Measurements from ENCODE around the gene TUFT1. TPM values are rescaled to one million over a fixed set of nuclear protein-coding genes. Genes with fewer than 3 reads are reported as not detected.
"Not testable (repeated sequence)": the region's sequence is repeated elsewhere in the genome, so short reads cannot be mapped to it uniquely, and the experiment has no call there.

TUFT1 gene
- total RNA-seq, 1 donor from 2014 or later = 3.1 TPM

DNA sequence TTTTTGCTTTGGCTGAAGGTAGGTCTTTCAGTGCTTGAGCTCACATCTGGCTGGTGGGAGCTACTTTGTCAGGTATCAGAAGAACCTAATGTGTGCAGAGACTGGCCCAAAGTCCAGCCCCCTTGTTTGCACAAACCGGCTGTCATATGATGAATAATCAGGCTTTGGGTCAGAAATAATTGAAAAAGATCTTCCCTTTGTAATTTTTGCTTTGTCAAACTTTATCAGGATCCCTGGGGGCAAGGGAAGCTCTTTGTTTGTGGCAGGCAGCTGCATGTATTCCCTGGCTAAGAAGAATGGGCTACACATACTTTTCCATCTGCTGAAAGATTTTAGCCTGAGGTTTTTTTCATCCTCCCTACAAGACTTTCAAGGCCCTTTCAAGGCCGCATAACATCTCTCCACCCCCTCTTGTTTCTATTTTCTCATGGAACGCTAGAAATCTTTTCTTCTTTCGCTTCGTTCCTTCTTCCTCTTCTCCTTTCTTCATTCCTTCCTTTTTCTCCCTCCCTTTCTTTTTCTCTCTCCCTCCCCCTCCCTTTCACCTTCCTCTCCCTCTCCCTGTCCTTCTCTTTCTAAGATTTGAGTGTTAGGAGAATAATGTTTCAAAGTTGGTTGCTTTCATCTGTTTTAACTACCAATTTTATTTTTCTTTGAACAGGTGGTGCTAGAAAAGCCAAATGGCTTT is 25.5 kb downstream of the TUFT1 start:
- intact Hi-C loops (cut with micrococcal nuclease) = no loop called here
- no peak for DNase-seq
- ATAC-seq = no peak

DNA sequence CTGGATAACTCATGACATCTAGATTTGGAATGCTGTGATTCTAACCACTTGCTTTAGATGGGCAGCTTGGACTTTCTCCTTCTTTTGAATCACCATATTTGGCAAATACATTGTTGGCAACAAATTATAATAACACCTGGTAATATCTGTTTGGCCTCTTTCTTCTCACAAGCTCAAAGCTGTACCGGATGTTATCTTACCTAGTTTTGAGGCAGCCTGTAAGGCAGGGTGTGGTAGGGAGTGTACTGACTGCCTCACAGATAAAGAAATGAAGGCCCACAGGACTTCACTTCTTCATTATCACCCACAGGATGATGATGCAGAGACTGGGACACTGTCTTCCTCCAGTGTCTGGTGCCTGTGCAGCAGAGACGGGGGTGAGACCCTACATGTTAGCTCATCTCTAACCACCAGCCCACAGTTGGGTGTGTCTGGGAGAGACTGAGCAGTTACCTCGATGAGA is 28.5 kb downstream of the TUFT1 start:
- intact Hi-C loops (cut with micrococcal nuclease) = no loop called here
- ATAC-seq (no peak), DNase-seq (no peak)

- no peak for DNase-seq
- ATAC-seq = no peak
- intact Hi-C loops (cut with micrococcal nuclease) = no loop called here
Measured at GRCh38 chr1:151570819-151571218, 30.7 kb downstream of the TUFT1 start.

- DNase-seq (no peak), ATAC-seq (peak; percentile 30)
Measured at GRCh38 chr1:151574575-151575529, 34.7 kb downstream of the TUFT1 start.

GRCh38 chr1:151577173-151577572 is 37.1 kb downstream of the TUFT1 start:
- DNase-seq = no peak
- intact Hi-C loops (cut with micrococcal nuclease) = no loop called here
- no peak for ATAC-seq

More at GRCh38 chr1:151574575-151575529, 34.7 kb downstream of the TUFT1 start:
- intact Hi-C loops (cut with micrococcal nuclease) = no loop called here

DNA sequence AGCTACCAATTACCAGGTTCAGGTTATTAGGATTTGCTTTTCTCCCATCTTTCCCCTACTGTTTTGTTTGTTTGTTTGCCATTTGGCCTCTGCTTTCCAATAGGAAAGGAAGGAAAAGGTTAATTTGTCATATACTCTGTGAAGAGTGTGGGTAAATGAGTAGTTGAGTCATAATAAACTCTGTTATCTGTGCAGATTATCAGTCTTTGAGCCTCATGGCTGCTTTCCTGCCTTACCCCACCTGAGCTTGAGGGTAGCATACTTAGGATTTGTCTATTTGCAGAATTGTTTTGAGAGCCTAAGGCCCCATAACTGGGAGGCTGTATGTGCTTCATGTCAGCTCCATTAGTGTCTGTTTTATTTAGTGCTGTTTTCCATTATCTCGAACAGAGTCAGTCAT is 38.8 kb downstream of the TUFT1 start:
- intact Hi-C loops (cut with micrococcal nuclease) = no loop called here
- DNase-seq (no peak), ATAC-seq (no peak)

DNA sequence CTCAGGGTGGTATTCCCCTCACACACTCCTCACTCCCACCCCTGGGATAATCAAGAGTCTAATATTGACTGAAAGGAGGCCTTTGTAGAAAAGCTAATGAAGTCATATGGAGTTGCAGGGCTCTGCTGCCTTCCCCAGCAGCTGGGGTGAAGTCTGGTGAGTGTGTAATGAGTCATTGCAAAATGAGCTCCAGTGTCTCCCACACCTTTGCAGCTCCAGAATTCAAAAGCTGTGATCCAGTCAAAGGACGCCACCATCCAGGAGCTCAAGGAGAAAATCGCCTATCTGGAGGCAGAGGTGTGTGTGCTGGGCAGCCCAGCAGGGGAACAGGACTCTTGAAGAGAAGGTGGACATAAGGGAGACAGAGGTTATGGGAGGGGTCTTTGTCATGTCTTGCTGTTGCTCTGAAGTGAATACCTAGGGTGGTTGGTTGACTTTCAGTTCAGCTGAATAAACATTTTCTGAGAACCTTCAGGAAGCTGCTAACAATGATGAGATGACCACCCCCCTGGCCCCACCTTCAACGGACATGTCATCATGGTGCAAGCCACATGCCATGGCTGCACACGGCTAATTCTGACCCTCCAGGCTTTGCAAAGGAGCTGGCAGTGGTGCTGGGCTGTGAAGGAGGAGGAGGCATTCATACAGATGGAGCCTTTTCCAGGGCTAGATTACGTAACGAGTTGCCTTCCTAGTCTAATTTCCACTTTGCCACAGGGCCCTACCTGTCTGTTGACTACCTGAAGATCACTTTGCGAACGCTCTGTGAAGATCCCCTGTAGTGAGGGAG is 39.5 kb downstream of the TUFT1 start:
- ATAC-seq = no peak
- intact Hi-C loops (cut with micrococcal nuclease) = no loop called here

DNA sequence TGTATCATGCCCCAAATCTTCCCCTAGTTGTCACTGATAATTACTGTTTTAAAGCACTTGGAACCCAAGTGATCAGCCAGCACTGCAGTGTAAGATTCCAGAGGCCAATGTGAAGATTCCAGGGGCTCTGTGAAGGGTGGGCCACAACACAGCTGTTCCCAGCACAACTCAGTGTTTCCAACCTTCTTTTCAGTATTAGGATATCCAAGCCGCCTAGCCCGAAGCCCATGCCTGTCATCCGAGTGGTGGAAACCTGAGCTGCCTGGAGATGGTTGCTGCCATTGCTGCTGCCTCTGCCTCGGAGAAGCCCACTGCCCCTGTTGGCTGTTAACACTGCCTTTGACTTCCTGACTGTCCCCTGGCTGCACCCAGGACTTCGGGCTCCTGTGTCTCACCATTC is 41.3 kb downstream of the TUFT1 start:
- intact Hi-C loops (cut with micrococcal nuclease) = no loop called here
- DNase-seq (no peak), ATAC-seq (no peak)

More for the DNA sequence above, 39.5 kb downstream of the TUFT1 start:
- no peak for DNase-seq

- intact Hi-C loops (cut with micrococcal nuclease) = no loop called here
- DNase-seq = no peak
- ATAC-seq = peak; percentile 18
Measured at GRCh38 chr1:151581921-151582320, 41.8 kb downstream of the TUFT1 start.

- intact Hi-C loops (cut with micrococcal nuclease) = no loop called here
- ATAC-seq (no peak), DNase-seq (no peak)
Measured at GRCh38 chr1:151583796-151584195, 43.7 kb downstream of the TUFT1 start.

GRCh38 chr1:151584278-151584677 is 44.2 kb downstream of the TUFT1 start:
- DNase-seq (no peak), ATAC-seq (no peak)
- intact Hi-C loops (cut with micrococcal nuclease) = no loop called here

- DNase-seq = no peak
- intact Hi-C loops (cut with micrococcal nuclease) = no loop called here
- ATAC-seq = no peak
Measured at GRCh38 chr1:151584780-151585179, 44.7 kb downstream of the TUFT1 start.

DNA sequence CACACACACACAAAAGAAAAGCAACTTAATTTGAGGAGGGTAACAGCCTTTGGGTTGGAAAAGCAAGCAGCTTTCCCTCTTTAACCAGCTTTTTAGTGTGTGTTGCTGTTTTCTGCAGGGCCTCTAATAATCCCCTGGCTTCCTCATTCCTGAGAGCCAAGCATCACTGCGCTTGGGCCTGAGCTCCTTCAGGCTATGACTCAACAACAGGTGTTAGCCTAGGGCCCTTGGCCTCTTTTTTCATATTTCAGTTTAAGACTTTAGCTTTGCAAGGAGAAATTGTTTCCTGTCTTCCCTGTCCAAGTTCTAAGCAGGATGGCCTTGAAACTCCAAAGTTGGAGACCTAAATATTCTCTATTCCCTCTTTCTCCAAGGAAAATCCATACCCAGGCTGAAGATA is 45.5 kb downstream of the TUFT1 start:
- DNase-seq (no peak), ATAC-seq (peak; percentile 63)
- intact Hi-C loops (cut with micrococcal nuclease) = no loop called here

GRCh38 chr1:151590961-151591360 is 50.9 kb downstream of the TUFT1 start:
- ATAC-seq (no peak), DNase-seq (no peak)
- intact Hi-C loops (cut with micrococcal nuclease) = loop anchor here (10.0 kb wide), 2 partner anchors 144 to 244 kb away; partner anchors contain the start of genes C2CD4D and RORC

GRCh38 chr1:151593730-151594129 is 53.6 kb downstream of the TUFT1 start:
- DNase-seq = no peak
- intact Hi-C loops (cut with micrococcal nuclease) = loop anchor here (10.0 kb wide), 2 partner anchors 141 to 241 kb away; partner anchors contain the start of genes C2CD4D and RORC

GRCh38 chr1:151594143-151594625 is 54.1 kb downstream of the TUFT1 start:
- peak; percentile 86 for DNase-seq
- peak; percentile 70 for ATAC-seq

More at GRCh38 chr1:151593730-151594129, 53.6 kb downstream of the TUFT1 start:
- no peak for ATAC-seq

GRCh38 chr1:151596166-151596953 is 56.3 kb downstream of the TUFT1 start:
- DNase-seq (no peak), ATAC-seq (no peak)
- intact Hi-C loops (cut with micrococcal nuclease) = loop anchor here (10.0 kb wide), 2 partner anchors 138 to 238 kb away; partner anchors contain the start of genes C2CD4D and RORC

More at GRCh38 chr1:151594143-151594625, 54.1 kb downstream of the TUFT1 start:
- intact Hi-C loops (cut with micrococcal nuclease) = loop anchor here (10.0 kb wide), 2 partner anchors 141 to 241 kb away; partner anchors contain the start of genes C2CD4D and RORC

- intact Hi-C loops (cut with micrococcal nuclease); DNase-seq; ATAC-seq: not testable (repeated sequence)
Measured at GRCh38 chr1:151602550-151602949, 62.4 kb downstream of the TUFT1 start.

Data from left ventricle myocardium superior (tissue), 1 donor.